Activated CD4-positive, alpha-beta T cell treated with anti-CD3 and anti-CD28 coated beads for 1 hour (primary cell): Measurements from ENCODE around the gene SLIT1.

Experiments used
- DNase-seq: peaks from one replicate; pipeline ENCODE4 v3.0.0-alpha.2; 2020

The SLIT1 gene

GRCh38 chr10:97200616-97201015 is 14.9 kb upstream of the SLIT1 start:
- DNase-seq = no peak

- DNase-seq = no peak
Observed at GRCh38 chr10:97199152-97199551, 13.4 kb upstream of the SLIT1 start.

- DNase-seq = no peak
Observed at GRCh38 chr10:97197030-97197500, 11.3 kb upstream of the SLIT1 start.

- peak; percentile 30 for DNase-seq
Observed at GRCh38 chr10:97196223-97197029, 10.7 kb upstream of the SLIT1 start.

GRCh38 chr10:97195706-97196222 is 10.0 kb upstream of the SLIT1 start:
- no peak for DNase-seq

GRCh38 chr10:97192952-97193435 is 7.2 kb upstream of the SLIT1 start:
- DNase-seq = no peak

GRCh38 chr10:97190450-97190849 is 4.7 kb upstream of the SLIT1 start:
- DNase-seq = no peak

GRCh38 chr10:97188261-97188711 is 2.5 kb upstream of the SLIT1 start:
- DNase-seq = no peak

- no peak for DNase-seq
Observed at GRCh38 chr10:97186911-97187310, 1.2 kb upstream of the SLIT1 start.

GRCh38 chr10:97184971-97185325 is 811 bp downstream of the SLIT1 start:
- DNase-seq = no peak

GRCh38 chr10:97183314-97183713 is 2.4 kb downstream of the SLIT1 start:
- DNase-seq = no peak

- DNase-seq = no peak
Observed at GRCh38 chr10:97182288-97182990, 3.3 kb downstream of the SLIT1 start.

GRCh38 chr10:97180986-97181385 is 4.8 kb downstream of the SLIT1 start:
- DNase-seq = no peak

GRCh38 chr10:97180363-97180755 is 5.4 kb downstream of the SLIT1 start:
- DNase-seq = no peak

GRCh38 chr10:97179731-97180362 is 5.9 kb downstream of the SLIT1 start:
- DNase-seq = no peak

GRCh38 chr10:97179311-97179710 is 6.4 kb downstream of the SLIT1 start:
- DNase-seq = no peak

GRCh38 chr10:97178074-97178473 is 7.7 kb downstream of the SLIT1 start:
- no peak for DNase-seq

- no peak for DNase-seq
Observed at GRCh38 chr10:97176226-97176625, 9.5 kb downstream of the SLIT1 start.

- no peak for DNase-seq
Observed at GRCh38 chr10:97175586-97175985, 10.2 kb downstream of the SLIT1 start.

- DNase-seq = no peak
Observed at GRCh38 chr10:97174941-97175340, 10.8 kb downstream of the SLIT1 start.

GRCh38 chr10:97174276-97174775 is 11.4 kb downstream of the SLIT1 start:
- DNase-seq = no peak

GRCh38 chr10:97173036-97173435 is 12.7 kb downstream of the SLIT1 start:
- DNase-seq = no peak

- DNase-seq = no peak
Observed at GRCh38 chr10:97171001-97171400, 14.8 kb downstream of the SLIT1 start.
